ENCODE measurements around the gene PROKR2.

- TF ChIP-seq POLR2A (IDR thresholded peaks at IDR 0.05) (no peak), CTCF (IDR thresholded peaks at IDR 0.05) (no peak)
Observed at GRCh38 chr20:5298811-5299210, 17.9 kb downstream of the PROKR2 start.
